Dedifferentiated amniotic fluid mesenchymal stem cell (primary cell): ENCODE data around the gene KIF12.
A peak's percentile ranks its signal among the peaks of the same experiment; 100 is the strongest.

Experiments used
- DNase-seq: peaks from one replicate; pipeline ENCODE4 v3.0.0-alpha.2; 2016; ENCODE audit errors: extremely low spot score

Gene KIF12

DNA sequence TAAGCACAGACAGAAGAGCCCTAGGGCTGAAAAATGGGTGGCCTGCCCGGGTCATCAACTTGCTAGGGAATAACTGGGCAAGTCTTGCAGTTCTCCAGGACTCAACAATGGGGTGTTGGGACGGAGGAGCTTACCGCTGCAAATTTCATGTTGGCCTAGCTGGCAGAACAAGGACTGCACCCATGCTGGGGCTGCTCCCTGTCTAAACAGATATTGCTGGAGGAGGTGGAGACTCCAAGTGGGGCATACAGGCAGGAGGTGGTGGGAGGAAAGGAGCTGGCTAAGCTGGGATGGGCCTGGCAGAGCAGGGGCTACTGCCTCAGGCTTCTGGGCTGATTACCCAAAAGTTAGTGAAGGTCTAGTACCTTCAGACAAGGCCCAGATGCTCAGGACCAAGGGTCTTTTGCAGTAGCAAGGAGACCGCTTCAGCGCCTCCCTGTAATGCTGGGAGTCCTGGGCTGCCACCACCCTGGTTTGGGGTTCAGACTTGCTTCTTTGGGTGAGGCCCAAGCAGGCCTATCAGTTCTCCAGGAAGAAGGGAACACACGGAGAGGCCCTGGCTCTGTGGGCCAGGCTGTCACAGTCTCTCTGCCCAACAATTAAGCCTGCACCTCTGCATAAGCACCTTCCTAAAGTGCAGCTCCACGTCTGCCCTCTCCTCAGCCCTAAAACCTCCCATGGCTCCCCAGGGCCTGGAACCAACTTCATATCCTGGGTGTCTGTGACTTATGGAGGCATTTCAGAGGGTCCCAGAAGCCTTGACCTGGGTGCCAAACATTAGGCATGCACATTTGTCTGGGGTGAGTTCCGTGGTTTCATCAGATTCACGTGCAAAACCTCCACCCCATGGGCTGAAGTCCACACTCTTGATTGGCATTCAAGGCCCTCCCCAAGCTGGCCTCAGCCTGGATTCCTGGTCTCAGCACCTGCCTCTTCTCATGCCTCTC, 24.2 kb upstream of the KIF12 start:
- no peak for DNase-seq

GRCh38 chr9:114122136-114123027, 23.3 kb upstream of the KIF12 start:
- no peak for DNase-seq

DNA sequence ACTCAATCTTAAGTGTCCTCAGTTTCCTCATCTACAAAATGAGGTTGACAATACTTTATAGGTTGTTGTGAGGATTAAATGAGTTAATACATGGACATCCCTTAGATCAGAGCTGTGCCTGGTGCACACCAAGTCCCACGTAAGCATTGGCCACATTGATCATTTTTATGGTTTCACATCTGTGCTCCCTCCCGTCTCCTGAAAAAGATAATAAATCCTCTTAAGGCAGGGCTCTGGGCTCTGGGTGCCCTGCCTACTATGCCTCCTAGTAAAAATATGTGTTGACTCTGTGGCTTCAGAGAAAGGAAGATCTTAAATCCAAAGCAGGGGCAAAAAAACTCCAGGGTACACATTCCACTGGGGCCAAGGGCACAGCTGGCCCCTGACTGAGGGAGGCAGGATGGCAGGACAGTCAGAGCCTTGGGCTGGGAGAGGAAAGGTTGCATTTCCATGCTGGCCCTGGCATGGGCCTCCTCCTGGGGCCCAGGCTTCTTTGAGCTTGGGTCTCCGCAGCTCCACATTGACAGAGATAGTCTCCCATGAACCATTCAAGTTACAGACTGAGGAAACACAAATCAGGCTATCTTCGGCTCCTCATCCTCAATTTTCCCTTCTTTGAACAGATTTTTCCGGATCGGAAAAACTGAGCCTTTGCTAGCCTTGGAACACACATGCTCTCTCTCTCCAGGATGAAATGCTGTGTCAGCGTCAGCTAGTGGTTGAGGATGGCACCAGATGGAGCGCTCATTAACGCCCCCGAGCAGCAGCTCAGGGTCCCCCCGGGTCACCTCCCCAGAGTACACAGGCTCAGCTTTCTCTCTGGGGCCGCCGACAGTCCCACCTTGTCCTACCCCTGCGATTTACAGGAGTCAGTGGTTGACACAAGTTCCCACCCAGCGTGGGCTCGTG, 22.4 kb upstream of the KIF12 start:
- no peak for DNase-seq

DNA sequence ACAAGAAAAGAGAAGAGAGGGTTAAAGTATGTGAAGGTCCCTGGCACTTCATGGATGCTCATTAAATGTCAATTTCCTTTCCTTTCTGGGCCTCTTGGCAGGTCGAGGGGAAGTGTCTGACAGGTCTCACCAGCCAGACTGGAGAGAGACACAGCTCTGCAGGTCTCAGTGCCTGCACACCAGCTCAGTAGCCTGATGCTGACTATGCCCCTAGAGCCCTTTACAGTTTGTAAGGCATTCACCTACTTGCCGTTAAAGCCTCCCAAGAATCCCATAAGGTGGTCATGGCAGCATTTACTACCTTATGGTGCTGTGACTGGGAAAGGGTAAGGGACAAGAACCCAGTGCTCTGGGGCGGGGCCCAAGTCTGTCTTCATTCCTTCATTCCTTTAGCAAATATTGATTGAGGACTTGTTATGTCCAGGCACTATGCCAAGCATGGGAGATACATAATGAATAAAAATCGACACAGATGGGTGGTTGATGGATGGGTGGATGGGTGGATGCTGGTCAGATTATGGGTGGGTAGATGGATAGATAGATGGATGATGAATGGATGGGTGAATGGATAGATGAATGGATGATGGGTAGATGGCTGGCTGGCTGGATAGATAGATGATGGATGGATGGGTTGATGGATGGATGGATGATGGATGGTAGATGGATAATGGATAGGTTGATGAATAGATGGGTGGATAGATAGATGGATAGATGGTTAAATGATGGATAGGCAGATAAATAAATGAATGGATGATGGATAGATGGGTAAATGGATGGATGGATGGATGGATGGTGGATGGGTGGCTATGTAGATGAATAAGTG, 21.3 kb upstream of the KIF12 start:
- no peak for DNase-seq

DNA sequence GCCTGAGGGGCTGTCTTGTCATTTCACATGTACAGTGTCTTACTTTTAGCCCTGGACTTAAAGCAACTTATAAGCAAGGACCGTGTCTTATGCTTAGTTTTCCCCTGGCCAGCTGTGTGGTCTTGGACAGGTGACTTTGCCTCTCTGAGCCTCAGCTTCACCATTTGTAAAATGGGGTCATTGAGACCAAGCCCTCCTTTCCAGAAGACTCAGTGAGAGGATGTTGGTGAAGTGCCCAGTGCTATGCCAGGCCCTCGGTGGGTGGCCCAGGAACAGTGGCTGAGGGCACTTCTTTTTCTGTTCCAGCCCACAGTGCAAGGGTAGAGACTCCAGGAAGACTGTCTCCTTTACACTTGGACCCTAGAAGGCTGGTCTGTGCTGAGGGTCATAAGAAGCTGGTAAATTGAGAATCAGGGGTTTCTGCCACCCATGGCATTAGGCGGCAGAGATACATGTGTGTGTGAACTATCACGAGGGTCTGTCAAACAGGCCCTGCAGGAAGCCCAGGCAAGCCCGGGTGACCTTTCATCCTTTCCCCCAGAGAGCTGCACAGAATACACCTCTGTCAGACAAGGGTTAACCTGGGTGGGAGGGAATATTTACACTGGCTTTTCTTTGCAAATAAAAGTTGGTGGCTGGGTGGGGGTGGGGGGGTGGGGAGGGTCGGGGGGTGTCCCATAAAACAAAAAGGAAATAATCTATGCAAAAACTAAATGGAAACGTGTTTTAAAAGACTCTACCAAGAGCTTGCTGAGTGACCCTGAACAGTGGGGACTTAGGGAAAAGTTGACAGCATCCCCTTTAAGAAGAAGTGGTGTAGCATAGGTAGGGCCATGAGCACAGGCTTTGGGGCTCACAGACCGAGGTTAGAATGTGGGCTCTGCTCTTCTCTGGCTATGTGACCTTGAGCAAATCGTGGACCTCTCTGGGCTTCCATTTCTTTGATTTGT, 20.4 kb upstream of the KIF12 start:
- no peak for DNase-seq

GRCh38 chr9:114117996-114118830, 19.1 kb upstream of the KIF12 start:
- DNase-seq, result no peak

DNA sequence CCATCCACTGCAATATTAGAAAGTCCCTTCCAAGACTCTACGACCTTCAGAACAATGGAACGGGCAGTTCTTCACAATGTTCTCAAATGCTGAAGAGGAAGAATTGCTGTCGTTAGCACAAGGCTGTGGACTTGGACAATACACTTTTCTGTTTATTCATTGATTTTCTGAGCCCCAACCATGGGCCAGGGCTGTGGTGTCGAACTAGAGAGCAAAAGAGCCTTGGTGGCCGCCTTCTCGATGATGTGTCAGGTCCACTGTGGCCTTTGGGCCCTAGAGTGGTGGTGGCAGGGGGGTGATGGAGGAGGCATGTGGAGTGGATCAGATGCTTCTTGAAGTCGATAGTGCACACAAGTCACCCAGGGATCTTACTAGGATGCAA, 18.5 kb upstream of the KIF12 start:
- no peak for DNase-seq

DNA sequence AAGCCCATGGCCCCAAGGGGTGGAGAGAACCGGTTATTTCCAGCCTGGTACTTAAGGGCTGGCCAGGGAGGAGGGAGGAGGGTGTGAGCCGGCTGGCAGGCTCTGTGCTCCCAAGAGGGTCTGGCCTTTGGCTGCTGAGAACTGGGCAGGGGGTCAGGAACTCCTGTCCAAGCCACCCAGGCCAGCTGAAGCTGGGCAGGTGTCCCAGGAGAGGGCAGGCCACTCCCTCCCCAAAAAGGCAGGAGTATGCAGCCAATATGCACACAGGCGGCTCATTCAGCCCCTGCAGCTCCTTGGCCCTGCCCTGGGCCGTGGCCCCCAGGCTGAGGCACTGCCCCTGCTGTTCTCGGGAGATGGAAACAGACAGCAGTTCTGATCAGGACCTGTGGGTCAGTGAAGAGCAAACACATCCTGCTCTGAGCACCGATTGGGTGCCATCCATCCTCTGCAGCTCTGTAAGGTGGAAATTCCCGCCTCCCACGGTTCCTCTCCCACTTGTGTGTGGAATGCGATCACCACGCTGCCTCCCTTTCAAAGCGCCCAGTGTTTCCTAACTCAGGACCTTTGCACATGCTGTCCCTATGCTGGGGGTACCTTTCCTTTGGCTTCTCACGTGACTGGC, 17.1 kb upstream of the KIF12 start:
- DNase-seq, result no peak

DNA sequence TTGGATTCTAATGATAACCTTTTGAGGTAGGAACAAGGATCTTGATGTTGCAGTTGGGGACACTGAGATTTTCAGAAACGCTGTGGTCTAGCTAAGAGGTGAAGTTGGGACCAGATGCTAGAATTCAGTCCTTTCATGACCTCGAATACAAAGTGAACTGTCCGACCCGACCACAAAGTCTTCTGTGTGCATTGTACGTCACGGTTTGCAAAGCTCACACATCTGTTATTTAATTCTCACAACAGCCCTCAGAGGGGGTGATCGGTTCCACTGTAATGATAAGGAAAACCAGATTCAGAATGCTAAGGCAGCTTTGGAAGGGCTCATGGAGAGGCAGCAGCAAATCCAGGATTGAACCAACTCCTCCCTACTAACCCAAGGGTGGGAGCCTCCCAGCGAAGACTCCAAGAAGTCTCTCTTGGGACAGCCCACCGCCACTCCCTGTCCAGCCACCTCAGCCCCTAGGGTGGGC, 16.6 kb upstream of the KIF12 start:
- DNase-seq, result no peak

DNA sequence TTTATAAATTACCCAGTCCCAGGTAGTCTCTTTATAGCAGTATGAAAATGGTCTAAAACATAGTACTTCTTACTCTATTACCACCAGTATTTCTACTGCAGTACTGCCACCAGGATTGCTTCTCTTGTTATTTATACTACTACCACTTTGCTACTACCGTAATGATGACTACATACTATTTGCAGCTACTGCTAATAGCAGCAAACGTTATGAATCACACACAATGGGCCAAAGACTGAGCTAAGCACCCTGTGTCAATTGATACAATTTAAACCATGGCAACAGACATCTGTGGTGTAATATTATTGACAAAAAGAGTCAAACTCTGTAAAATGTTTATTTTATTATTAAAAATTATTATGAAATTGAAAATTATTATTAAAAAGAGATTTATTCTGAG, 15.3 kb upstream of the KIF12 start:
- DNase-seq, result no peak

DNA sequence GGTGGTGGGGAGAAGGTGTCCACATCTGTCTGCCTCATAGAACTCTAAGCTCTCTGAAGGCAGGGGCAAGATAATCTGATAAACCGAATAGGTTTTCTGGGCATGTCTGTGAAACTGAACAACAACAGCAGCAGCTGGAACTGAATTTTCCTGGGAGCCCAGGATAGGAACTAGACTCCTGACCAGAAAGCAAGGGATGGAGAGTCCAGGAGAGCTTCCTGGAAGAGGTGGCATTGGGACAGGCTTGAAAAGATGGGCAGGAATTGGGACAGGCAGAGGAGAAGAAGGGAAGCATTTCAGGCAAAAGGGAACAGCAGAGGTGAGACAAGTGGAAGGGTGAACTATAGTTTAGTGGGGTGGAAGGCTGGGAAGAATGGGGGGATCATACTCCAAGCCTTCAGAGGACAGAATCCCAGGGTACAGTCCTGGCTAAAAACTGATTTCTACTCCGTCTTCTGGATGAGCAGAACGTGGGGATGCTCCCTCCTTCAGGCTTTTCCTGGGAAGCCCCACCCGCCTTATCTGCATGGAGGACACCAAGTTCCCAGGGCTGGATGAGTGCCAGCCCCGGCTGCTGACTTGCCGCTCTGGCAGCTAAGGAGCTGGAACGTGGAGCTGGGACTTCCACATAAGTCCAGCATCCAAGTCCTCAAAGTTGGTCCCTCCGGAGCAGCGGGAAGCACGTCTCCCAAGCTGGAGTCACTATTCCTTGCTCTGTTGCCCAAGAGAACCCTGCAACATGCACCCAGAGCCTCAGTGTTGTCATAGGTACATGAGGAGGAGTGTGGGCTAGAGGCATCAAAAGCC, 13.9 kb upstream of the KIF12 start:
- DNase-seq, result no peak

GRCh38 chr9:114112325-114112724, 13.2 kb upstream of the KIF12 start:
- no peak for DNase-seq

DNA sequence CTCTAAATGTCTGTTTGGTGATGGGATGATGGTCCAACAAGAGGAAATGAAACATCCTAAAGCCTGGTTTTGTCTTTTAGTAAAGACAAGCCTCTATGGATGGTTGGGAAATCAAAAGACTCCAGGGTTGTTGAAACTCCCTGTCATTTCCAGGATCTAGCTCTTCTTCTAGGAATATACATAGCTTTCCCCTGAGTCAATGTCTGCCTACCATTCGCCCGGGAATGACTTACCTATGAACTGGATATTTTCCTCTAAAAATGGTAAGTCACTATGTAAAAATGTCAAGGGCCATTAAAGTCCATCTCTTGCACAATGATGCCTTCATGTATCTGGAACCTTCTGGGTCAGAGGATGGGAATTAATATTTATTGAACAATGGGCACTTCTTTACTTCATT, 11.1 kb upstream of the KIF12 start:
- no peak for DNase-seq

- no peak for DNase-seq
Measured at GRCh38 chr9:114109124-114109523, 10.0 kb upstream of the KIF12 start.

DNA sequence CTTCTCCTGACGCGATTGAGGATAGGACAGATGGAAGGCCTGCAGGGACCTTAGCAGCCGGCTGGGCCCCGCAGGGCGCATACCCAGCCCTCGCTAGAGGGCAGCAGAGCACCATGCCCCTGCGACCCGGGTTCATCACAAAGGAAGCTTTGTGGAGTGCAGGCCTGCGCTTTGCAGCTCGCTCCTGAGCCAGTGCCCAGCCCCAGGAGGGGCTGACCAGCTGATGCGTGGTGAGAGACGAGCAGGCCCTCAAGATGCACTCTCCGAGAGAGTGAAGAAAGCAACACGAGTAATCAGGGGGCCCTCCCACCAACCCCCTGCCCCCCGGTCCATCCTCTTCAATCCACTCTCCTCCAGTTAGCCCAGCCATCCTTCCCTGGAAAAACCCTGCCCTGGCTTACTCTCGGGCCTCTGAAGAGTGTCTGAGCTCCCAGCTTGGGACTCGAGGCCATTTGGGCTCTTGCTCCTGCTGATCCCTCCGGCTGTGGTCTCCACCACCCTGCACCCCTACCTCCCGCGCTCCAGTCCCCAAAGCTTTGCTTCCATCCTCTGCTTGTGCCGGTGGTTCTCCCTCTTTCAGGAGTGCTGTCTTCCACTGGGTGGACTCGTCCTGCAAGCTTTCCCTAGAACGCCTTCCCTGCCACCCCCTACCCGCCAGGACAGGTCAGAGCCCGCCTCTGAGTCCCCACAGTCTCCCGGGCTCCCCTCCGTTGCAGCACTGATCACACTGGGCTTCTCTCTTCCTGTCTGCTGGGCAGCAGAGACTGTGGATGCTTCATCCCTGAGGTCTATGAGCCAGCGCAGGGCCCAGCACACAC, 9.1 kb upstream of the KIF12 start:
- peak; percentile 39 for DNase-seq

DNA sequence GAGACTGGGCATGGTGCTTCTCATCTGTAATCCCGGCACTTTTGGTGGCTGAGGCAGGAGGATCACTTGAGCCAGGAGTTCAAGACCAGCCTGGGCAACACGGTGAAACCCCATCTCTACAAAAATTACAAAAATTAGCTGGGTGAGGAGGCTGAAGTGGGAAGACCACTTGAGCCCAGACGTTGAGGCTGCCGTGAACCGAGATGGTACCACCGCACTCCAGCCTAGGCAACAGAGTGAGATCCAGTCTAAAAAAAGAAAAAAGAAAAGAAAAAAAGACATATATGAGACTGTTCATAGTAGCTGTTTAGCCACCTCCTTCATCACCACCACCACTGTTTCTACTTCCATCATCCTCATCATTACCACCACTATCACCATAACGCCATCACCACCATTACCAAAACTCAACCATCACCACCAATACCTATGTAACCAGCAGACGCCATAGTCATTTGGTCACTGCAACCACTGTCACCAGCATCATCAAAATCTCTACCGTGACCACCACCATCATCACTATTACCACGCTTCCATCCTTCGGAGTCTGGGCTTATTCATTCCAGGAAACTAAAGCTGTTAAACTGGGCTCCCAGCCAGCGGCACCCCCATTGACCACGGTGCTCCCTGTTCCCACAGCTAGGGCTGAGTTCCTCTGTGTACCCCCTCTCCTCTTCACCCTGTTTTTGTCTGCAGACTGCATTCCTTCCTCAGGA, 8.4 kb upstream of the KIF12 start:
- no peak for DNase-seq
